Measurements from ENCODE around the gene ABCA1.
A peak's percentile ranks its signal among the peaks of the same experiment; 100 is the strongest.

Gene ABCA1

GRCh38 chr9:104758974-104759373, 169.0 kb downstream of the ABCA1 start:
- DNase-seq = no peak

GRCh38 chr9:104750185-104750767, 177.7 kb downstream of the ABCA1 start:
- no peak for DNase-seq

GRCh38 chr9:104748359-104749031, 179.5 kb downstream of the ABCA1 start:
- peak in 3 of 4 experiments; percentile 25 to 50 (median 28) for DNase-seq

- peak; percentile 89 to 95 (median 92) for DNase-seq
These were observed 180.2 kb downstream of the ABCA1 start, which contains the start of gene NIPSNAP3A for GRCh38 chr9:104747565-104748358. Gene NIPSNAP3A, plus strand, starts transcription at chr9:104747683. Its CDS starts 110 bp downstream, at chr9:104747793.

- no peak for DNase-seq
These were observed 180.8 kb downstream of the ABCA1 start for GRCh38 chr9:104747245-104747564.

GRCh38 chr9:104746798-104747197, 181.2 kb downstream of the ABCA1 start:
- DNase-seq = peak in 1 of 4 experiments; percentile 13

- no peak for DNase-seq
These were observed 181.7 kb downstream of the ABCA1 start for GRCh38 chr9:104746285-104746684.

- no peak for DNase-seq
These were observed 182.1 kb downstream of the ABCA1 start for GRCh38 chr9:104745852-104746251.

GRCh38 chr9:104743376-104743985, 184.5 kb downstream of the ABCA1 start:
- DNase-seq = peak; percentile 62 to 81 (median 72)

GRCh38 chr9:104740621-104741020, 187.3 kb downstream of the ABCA1 start:
- DNase-seq = no peak

GRCh38 chr9:104738452-104738851, 189.5 kb downstream of the ABCA1 start:
- no peak for DNase-seq

All from suppressor macrophage (primary cell).